Measurements from ENCODE around the gene ITPK1.

The ITPK1 gene

DNA sequence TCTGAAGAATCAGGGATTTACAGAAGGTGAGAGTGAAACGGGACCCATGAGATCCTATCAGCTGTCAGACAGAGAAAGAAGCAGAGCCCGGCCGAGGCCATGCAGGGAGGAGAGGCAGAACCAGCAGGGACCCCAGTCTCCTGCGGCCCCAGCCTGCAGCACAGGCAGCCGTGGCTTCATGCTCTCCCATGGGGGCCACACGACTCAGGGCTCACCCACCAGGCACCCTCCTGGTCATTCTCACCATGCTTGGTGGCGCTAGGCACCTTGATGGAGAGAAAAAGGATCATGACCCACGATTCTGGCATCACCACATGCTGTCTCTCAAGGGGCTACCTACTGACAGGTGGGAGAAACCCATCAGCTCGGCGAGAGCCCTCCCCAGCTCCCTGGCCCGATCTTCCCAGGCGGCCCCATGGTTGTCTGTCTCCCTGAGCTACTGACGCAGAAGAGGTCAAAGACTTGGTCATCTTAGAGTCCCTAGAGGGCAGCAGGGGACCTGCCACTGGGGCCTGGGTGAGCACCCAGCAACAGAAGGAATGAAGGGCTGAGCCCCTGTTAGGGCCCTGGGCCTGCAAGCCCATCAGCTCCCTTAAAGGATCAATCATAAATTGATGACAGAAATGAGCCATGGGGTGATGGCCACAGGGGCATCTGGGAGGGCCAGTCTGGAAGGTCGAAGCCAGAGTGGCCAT lies 58.0 kb downstream of the ITPK1 start:
- no peak for DNase-seq

- DNase-seq: peak; percentile 11
These were observed 58.7 kb downstream of the ITPK1 start for GRCh38 chr14:93056840-93057585.

GRCh38 chr14:93056166-93056839 lies 59.4 kb downstream of the ITPK1 start:
- no peak for DNase-seq

- DNase-seq: no peak
These were observed 60.0 kb downstream of the ITPK1 start for GRCh38 chr14:93055651-93056115.

- DNase-seq: no peak
These were observed 60.8 kb downstream of the ITPK1 start for GRCh38 chr14:93054876-93055275.

GRCh38 chr14:93054006-93054405 lies 61.7 kb downstream of the ITPK1 start:
- no peak for DNase-seq

GRCh38 chr14:93051600-93052546 lies 63.9 kb downstream of the ITPK1 start:
- DNase-seq: no peak

DNA sequence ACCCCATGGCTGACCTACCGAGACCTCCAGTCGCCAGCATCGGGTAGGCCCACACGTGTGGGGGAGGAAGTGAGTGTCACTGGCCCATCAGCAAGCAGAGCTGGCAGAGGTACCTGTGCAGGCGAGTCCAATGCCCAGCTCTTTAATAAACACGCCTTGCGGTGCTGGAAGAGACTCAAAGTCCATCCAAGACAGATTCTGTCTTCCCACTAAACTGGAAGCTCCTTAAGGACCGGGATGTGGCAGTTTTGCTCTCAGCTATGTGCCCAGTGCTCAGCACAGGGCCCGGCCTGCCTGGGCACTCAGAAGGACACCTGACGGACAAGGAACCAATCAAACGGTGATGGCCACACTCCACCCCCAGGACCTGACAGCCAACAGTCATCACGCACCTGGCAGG lies 65.0 kb downstream of the ITPK1 start:
- DNase-seq: no peak

GRCh38 chr14:93049867-93050331 lies 65.8 kb downstream of the ITPK1 start:
- no peak for DNase-seq

DNA sequence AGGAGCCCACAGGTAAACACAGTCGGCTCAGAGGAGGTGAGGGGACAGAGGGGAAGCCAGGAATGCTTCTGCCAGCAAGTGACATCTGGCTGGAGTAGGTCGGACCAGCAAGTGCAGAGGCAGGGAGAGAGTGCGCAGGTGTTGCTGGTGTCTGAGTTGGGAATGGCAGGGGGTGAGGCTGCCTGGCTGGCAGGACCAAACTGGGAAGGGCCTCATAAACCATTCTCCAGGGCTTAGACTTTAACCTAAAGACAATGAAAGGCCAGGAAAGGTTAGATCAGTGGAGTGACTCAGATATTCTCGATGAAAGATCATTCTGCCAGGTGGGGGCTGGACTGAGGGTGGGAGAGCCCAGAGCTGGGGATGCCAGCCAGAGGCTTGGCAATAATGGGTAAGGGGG lies 66.4 kb downstream of the ITPK1 start:
- DNase-seq: no peak

DNA sequence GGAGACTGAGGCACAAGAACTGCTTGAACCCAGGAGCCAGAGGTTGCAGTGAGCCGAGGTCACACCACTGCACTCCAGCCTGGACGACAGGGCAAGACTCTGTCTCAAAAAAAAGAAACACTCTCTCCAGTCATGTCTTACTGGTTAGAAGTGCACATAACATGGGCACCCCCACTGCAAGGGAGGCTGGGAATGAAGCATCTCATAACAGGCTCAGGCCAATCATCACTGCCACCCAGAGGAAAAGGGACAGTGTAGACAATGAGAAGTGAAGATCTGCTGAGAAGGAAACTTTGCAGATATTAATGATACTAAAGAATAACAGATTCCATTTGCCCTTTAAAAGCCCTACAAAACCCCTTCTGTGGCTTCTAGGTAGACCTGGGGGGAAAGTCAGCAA lies 66.9 kb downstream of the ITPK1 start:
- no peak for DNase-seq

DNA sequence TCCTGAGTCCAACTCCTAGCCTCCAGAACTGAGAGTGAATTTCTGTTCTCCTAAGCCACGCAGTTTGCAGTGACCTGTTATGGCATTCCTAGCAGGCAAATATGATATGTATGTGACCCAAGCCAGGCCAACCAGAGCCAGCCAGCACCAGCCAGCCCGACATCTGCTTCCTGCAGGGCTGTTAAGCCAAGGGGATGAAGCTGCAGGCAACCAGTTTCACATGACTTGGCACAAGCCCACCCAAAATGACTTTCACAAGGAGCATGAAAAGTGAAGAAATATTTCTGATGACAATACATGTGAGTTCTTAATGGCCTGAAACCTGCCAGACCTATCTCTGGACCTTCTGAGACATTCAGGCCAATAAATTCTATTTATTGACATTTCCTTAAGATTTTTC lies 68.1 kb downstream of the ITPK1 start:
- DNase-seq: no peak

DNA sequence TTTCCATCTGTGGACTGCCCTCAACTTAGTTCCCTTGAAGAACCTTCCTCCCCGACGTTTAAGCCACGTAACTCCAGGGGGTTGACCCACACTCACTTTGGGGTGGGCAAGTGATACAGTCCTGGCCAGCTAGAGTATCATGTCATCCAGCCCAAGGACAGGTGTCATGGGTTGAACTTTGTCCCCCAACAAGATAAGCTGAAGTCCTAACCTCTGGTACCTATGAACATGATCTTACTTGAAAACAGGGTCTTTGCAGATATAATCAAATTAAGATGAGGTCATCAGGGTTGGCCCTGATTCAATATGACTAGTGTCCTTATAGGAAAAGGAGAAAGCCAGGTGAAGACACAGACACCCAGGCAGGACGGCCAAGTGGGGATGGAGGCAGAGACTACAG lies 68.6 kb downstream of the ITPK1 start:
- no peak for DNase-seq

DNA sequence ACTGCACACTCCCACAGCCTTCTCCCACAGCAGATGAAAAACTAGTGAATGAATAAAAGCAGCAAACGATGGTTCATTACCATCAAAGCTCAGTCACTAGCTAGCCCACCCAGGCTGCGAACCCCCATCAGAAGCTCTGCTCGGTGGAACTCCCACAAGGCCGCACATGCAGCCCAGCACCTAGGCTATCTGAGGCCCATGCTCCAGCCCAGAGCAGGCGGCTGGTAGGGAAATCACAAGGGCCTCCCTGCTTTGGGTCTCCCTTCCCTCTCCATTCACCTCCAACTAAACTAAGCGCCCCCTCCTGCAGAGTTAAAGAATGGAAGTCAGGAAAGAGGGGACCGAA lies 69.0 kb downstream of the ITPK1 start:
- no peak for DNase-seq

- peak; percentile 79 for DNase-seq
These were observed 69.6 kb downstream of the ITPK1 start for GRCh38 chr14:93045965-93046704.

- DNase-seq: no peak
These were observed 70.5 kb downstream of the ITPK1 start for GRCh38 chr14:93045211-93045674.

- DNase-seq: no peak
These were observed 71.2 kb downstream of the ITPK1 start for GRCh38 chr14:93044556-93044955.

- no peak for DNase-seq
These were observed 71.6 kb downstream of the ITPK1 start for GRCh38 chr14:93044121-93044520.

DNA sequence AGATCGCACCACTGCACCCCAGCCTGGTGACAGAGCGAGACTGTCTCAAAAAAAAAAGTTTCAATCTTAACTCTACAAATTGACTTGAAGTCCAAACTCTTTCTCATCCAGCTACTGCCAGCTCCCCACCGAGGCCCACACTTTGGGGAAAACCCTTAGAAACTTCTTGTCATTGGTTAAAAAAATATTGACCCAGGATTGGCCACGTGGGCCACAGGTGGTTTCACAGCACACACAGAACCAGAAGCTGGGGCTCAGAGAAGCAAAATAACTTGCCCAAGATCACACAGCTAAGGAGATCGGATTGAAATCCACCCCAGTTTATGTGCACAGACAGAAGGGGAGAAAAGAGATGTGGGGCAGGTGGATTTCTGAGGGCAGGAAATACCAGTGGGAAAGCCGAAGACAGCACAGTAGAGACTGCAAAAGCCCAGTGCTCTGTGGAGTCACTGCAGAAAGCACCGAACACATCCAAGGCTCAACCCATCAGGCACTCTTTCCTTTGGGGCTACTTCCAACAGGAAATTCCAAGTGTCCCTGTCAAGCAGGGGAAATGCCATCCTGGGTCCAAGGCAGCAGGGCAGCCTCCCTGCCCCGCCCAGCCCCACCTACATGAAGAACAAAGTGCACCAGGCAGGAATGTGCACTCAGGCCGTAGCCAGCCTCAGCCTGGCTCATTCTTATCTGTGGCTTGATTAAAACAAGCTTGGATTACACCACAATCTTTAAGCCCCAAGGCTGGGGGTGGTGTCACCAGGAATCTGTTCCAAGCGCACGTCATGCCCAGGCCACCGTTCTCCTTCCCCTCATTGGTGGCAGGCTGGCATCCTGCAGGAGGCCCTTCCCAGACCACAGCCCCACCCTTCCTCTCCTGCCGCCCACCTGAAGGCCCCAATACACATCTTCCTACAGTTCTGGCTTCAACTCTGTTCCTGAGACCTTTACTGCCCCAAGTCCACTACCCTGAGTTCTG lies 72.5 kb downstream of the ITPK1 start:
- DNase-seq: peak; percentile 43

DNA sequence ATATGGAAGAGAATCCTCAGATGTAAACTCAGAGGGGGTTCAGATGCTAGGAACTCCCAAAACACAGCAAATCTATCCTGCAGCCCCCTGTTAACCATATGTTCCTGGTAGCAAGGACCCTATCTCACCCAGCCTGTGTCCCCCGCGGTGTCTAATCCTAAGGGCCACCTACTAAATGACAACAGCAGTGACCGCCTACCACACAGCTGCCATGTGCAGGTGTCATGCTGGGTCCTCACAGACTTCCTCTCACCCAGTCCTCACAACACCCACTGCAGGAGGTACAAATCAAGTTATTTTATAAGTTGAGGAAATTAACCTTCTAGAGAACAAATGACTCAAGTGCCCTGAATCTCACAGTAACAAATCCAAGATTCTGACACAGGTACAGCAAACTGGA lies 73.9 kb downstream of the ITPK1 start:
- DNase-seq: no peak

- no peak for DNase-seq
These were observed 74.7 kb downstream of the ITPK1 start for GRCh38 chr14:93040982-93041381.

Data from HCEC 1CT (cell line).